T-cell (primary cell): ENCODE data around the gene KCNH2. TPM values are rescaled to one million over a fixed set of nuclear protein-coding genes. Genes with fewer than 3 reads are reported as not detected.

Source experiments
- ATAC-seq, 4 experiments: fragments of 200-7000 bp in 3 of 4; fragments of 150-1000 bp in 1 of 4; cut with Tn5 transposase; replicated peaks in 1 of 4; 1 replicate in 3 of 4; 2 replicates in 1 of 4; pipeline ENCODE4 v1.10.0; 2021; ENCODE audit warnings: moderate library complexity in 3 of 4, mild to moderate bottlenecking in 2 of 4, moderate number of reproducible peaks in 1 of 4
- CTCF ChIA-PET, 2 donors: fragments of 300-600 bp; sonication (Branson Sonifier 250); formaldehyde crosslinking; loops; one replicate each; lab custom pipeline; 2022; ENCODE audit warnings: antibody characterized with exemption in 2 of 2; lab: Charles Lee
- POLR2A ChIA-PET, 2 donors: fragments of 300-600 bp; sonication (Branson Sonifier 250); formaldehyde crosslinking; loops; one replicate each; lab custom pipeline; 2022; ENCODE audit warnings: antibody characterized with exemption in 2 of 2; lab: Charles Lee
- DNase-seq, 35 experiments: peaks; one replicate each; pipeline versions ENCODE4 v3.0.0 to v3.0.0-alpha.2; 2013 to 2023
- H3K27ac ChIP-seq: one replicate; pipeline ENCODE4 v1.5.1; 2013; ENCODE audit warnings: low read length
- H3K27me3 ChIP-seq, 2 experiments: replicated peaks in 1 of 2; 1 replicate in 1 of 2; 2 replicates in 1 of 2; pipeline versions ENCODE4 v1.6.1 to v1.7.0; 2013; ENCODE audit warnings: low read length in 1 of 2, mixed read lengths in 1 of 2; ENCODE audit not compliant: control insufficient read depth in 2 of 2, insufficient read depth in 2 of 2; ENCODE audit errors: extremely low read depth in 1 of 2
- H3K36me3 ChIP-seq, 2 donors: 1 replicate in 1 of 2; 2 replicates in 1 of 2; pipeline versions ENCODE4 v1.6.1 to v1.7.0; 2013; ENCODE audit warnings: low read length in 1 of 2; ENCODE audit not compliant: control insufficient read depth in 2 of 2, insufficient read depth in 1 of 2; ENCODE audit errors: extremely low read depth in 1 of 2
- H3K4me1 ChIP-seq, 2 experiments: 1 replicate in 1 of 2; 2 replicates in 1 of 2; pipeline versions ENCODE4 v1.6.1 to v1.7.0; 2013; ENCODE audit warnings: low read length in 2 of 2, mixed read lengths in 1 of 2; ENCODE audit not compliant: insufficient read depth in 2 of 2, control insufficient read depth in 1 of 2; ENCODE audit errors: extremely low read depth in 1 of 2
- H3K4me3 ChIP-seq, 2 donors: 1 replicate in 1 of 2; 2 replicates in 1 of 2; pipeline versions ENCODE4 v1.5.1 to v1.7.0; 2013; ENCODE audit warnings: mild to moderate bottlenecking in 2 of 2, low read length in 1 of 2, moderate library complexity in 1 of 2; ENCODE audit not compliant: control insufficient read depth in 1 of 2; ENCODE audit errors: extremely low read depth in 1 of 2
- H3K9me3 ChIP-seq: 2 replicates; pipeline ENCODE4 v1.7.0; 2013
- H3K27ac Mint-ChIP-seq, 2 donors: one replicate each; pipeline ENCODE4 v1.8.0; 2020 to 2021; ENCODE audit warnings: mild to moderate bottlenecking in 2 of 2, mixed read lengths in 2 of 2
- H3K27me3 Mint-ChIP-seq, 2 donors: one replicate each; pipeline ENCODE4 v1.8.0; 2021 to 2022; ENCODE audit warnings: mixed read lengths in 2 of 2
- H3K36me3 Mint-ChIP-seq: one replicate; pipeline ENCODE4 v1.8.0; 2021; ENCODE audit warnings: mixed read lengths
- H3K4me1 Mint-ChIP-seq, 3 donors: one replicate each; pipeline ENCODE4 v1.8.0; 2020 to 2022; ENCODE audit warnings: mixed read lengths in 3 of 3, mild to moderate bottlenecking in 1 of 3
- H3K4me3 Mint-ChIP-seq, 3 donors: one replicate each; pipeline ENCODE4 v1.8.0; 2020 to 2022; ENCODE audit warnings: mild to moderate bottlenecking in 3 of 3, mixed read lengths in 3 of 3, moderate library complexity in 3 of 3
- H3K9me3 Mint-ChIP-seq, 3 donors: one replicate each; pipeline ENCODE4 v1.8.0; 2020 to 2022; ENCODE audit warnings: mixed read lengths in 3 of 3
- WGBS: methylation state at CpG from one replicate; pipeline ENCODE4 v1.1.5; 2013; ENCODE audit warnings: missing lambda C conversion rate; ENCODE audit not compliant: insufficient coverage; 5-methylcytosine and 5-hydroxymethylcytosine counted together
- total RNA-seq, 35 experiments: library from RNA in 6 of 35; stranded (reverse) in 6 of 35; fragments of 120-200 nt in 1 of 35; gene quantifications; one replicate each; pipeline versions ENCODE4 v1.2.1 to v1.2.4 and lab custom pipeline; 2013 to 2026

KCNH2 gene
- total RNA-seq, 5 donors from 2014 or later (not counting 1 experiment from before 2014, with no cell fraction given): 2.9 to 4.6 (median 3.0) TPM

GRCh38 chr7:151024435-151025056, 46.4 kb upstream of the KCNH2 start, which contains the start of gene ATG9B:
ATG9B (minus strand) TSS chr7:151024494; CDS start chr7:151024423, 71 bp downstream.
- Mint-ChIP-seq H3K4me1 (peaks cover 19 to 27% (median 26%) of the 10 kb centered on the region in 3 donors), H3K27ac (no peak within 1 kb of the TSS), H3K27me3 (peaks cover 0 to 6% of the 10 kb centered on the region in 2 donors), H3K4me3 (no peak within 1 kb of the TSS), H3K36me3 (peaks cover 2% of the 10 kb centered on the region), H3K9me3 (no peaks in the 10 kb centered on the region)
- ChIA-PET POLR2A (no interaction called here), CTCF (interaction anchor here (0.6 kb wide), 4 partner anchors 9 to 1317 kb away, joined by 3 to 5 read pairs (median 4); no protein-coding TSS in a partner anchor)
- Histone ChIP-seq H3K9me3 (no peaks in the 10 kb centered on the region), H3K27ac (no peak within 1 kb of the TSS), H3K4me3 (no peak within 1 kb of the TSS), H3K4me1 (peaks cover 9 to 21% of the 10 kb centered on the region in 2 experiments), H3K36me3 (no peaks in the 10 kb centered on the region), H3K27me3 (peaks cover 5 to 33% of the 10 kb centered on the region in 2 experiments)
- DNase-seq (no peak), ATAC-seq (no peak)
- WGBS: 74% methylated on average over 3 of the region's 4 CpGs

- Histone ChIP-seq H3K4me3 (no peak overlapping the region), H3K27ac (no peak overlapping the region), H3K36me3 (no peaks in the 10 kb centered on the region), H3K27me3 (peaks cover 5 to 43% of the 10 kb centered on the region in 2 experiments), H3K4me1 (peaks cover 5 to 23% of the 10 kb centered on the region in 2 experiments), H3K9me3 (no peaks in the 10 kb centered on the region)
- WGBS: 84% methylated on average over 8 of the region's 10 CpGs
- peaks cover 0 to 14% of the 10 kb centered on the region in 2 donors for H3K27me3 Mint-ChIP-seq
- H3K9me3 Mint-ChIP-seq: no peaks in the 10 kb centered on the region
- ATAC-seq: no peak
- H3K4me1 Mint-ChIP-seq: peaks cover 19 to 27% (median 26%) of the 10 kb centered on the region in 3 donors
- H3K27ac Mint-ChIP-seq: no peak overlapping the region
- no peak for DNase-seq
- POLR2A ChIA-PET: no interaction called here
- CTCF ChIA-PET: no interaction called here
- no peak overlapping the region for H3K4me3 Mint-ChIP-seq
- no peaks in the 10 kb centered on the region for H3K36me3 Mint-ChIP-seq
Measured at GRCh38 chr7:151023232-151023631, 45.1 kb upstream of the KCNH2 start.

GRCh38 chr7:151020231-151020630, 42.1 kb upstream of the KCNH2 start:
- ATAC-seq: no peak
- POLR2A ChIA-PET: no interaction called here
- H3K27ac ChIP-seq: no peak overlapping the region
- Mint-ChIP-seq H3K9me3 (no peaks in the 10 kb centered on the region), H3K4me1 (peaks cover 34 to 46% (median 42%) of the 10 kb centered on the region in 3 donors), H3K27ac (peak overlapping the region in 1 of 2 donors; percentile 23), H3K27me3 (peaks cover 0 to 15% of the 10 kb centered on the region in 2 donors), H3K4me3 (peak overlapping the region in 1 of 3 donors; percentile 84), H3K36me3 (peaks cover 4% of the 10 kb centered on the region)
- no peaks in the 10 kb centered on the region for H3K36me3 ChIP-seq
- CTCF ChIA-PET: interaction anchor here in 1 of 2 donors (0.7 kb wide), 1 partner anchor 12 kb away, joined by 3 read pairs; no protein-coding TSS in a partner anchor
- no CpG with 5 or more reads among the region's 7 CpGs for WGBS
- peaks cover 5 to 48% of the 10 kb centered on the region in 2 experiments for H3K27me3 ChIP-seq
- peaks cover 13 to 43% of the 10 kb centered on the region in 2 experiments for H3K4me1 ChIP-seq
- H3K4me3 ChIP-seq: no peak overlapping the region
- no peaks in the 10 kb centered on the region for H3K9me3 ChIP-seq
- no peak for DNase-seq

- Histone ChIP-seq H3K27me3 (peaks cover 5 to 48% of the 10 kb centered on the region in 2 experiments), H3K27ac (no peak overlapping the region), H3K4me3 (peak overlapping the region; percentile 7 to 53), H3K36me3 (no peaks in the 10 kb centered on the region), H3K9me3 (no peaks in the 10 kb centered on the region), H3K4me1 (peaks cover 20 to 54% of the 10 kb centered on the region in 2 experiments)
- ChIA-PET POLR2A (interaction anchor here in 1 of 2 donors (0.9 to 1.0 kb wide), 2 partner anchors 9 to 11 kb away, joined by 3 read pairs; partner anchors contain the start of gene ABCB8), CTCF (interaction anchor here (0.6 to 3.8 kb wide), 10 partner anchors 8 to 154 kb away, joined by 3 to 19 read pairs (median 3); partner anchors contain the start of genes ABCB8 (in 1 of the 2) and FASTK (in 1 of the 2))
- Mint-ChIP-seq H3K4me3 (peak overlapping the region; percentile 41 to 84 (median 72)), H3K4me1 (peaks cover 45 to 57% (median 53%) of the 10 kb centered on the region in 3 donors), H3K36me3 (peaks cover 5% of the 10 kb centered on the region), H3K9me3 (no peaks in the 10 kb centered on the region), H3K27ac (peak overlapping the region in 1 of 2 donors; percentile 45), H3K27me3 (peaks cover 0 to 15% of the 10 kb centered on the region in 2 donors)
- 34% methylated on average over 19 of the region's 20 CpGs for WGBS
- DNase-seq (no peak), ATAC-seq (no peak)
Measured at GRCh38 chr7:151019130-151019447, 41.0 kb upstream of the KCNH2 start.

- H3K27me3 ChIP-seq: peaks cover 5 to 45% of the 10 kb centered on the region in 2 experiments
- Mint-ChIP-seq H3K4me1 (peaks cover 50 to 60% (median 58%) of the 10 kb centered on the region in 3 donors), H3K9me3 (no peaks in the 10 kb centered on the region), H3K27me3 (peaks cover 0 to 15% of the 10 kb centered on the region in 2 donors), H3K4me3 (peak overlapping the region; percentile 77 to 84 (median 83)), H3K36me3 (peaks cover 5% of the 10 kb centered on the region), H3K27ac (peak overlapping the region; percentile 63 to 98)
- 2% methylated on average over 73 of the region's 82 CpGs for WGBS
- CTCF ChIA-PET: interaction anchor here (0.5 to 3.8 kb wide), 17 partner anchors 8 to 605 kb away, joined by 3 to 19 read pairs (median 3); partner anchors contain the start of genes ABCB8 (in 1 of the 2) and FASTK (in 1 of the 2)
- DNase-seq: peak in 19 of 35 experiments; percentile 20 to 68 (median 42)
- peak overlapping the region; percentile 49 to 53 for H3K4me3 ChIP-seq
- POLR2A ChIA-PET: interaction anchor here in 1 of 2 donors (0.9 to 1.0 kb wide), 2 partner anchors 10 kb away, joined by 3 read pairs; partner anchors contain the start of gene ABCB8
- H3K36me3 ChIP-seq: no peaks in the 10 kb centered on the region
- peak; percentile 34 to 54 (median 44) for ATAC-seq
- H3K27ac ChIP-seq: peak overlapping the region; percentile 41
- H3K4me1 ChIP-seq: peaks cover 21 to 60% of the 10 kb centered on the region in 2 experiments
- H3K9me3 ChIP-seq: no peaks in the 10 kb centered on the region
Measured at GRCh38 chr7:151018421-151019129, 40.5 kb upstream of the KCNH2 start.
